ENCODE measurements around the gene SLC25A44. TPM values are rescaled to one million over a fixed set of nuclear protein-coding genes. Genes with fewer than 3 reads are reported as not detected.

The SLC25A44 gene
- total RNA-seq, result 15.2 and 17.6 TPM in 2 replicates

GRCh38 chr1:156193488-156194299, at the start of gene SLC25A44:
Gene SLC25A44 (plus strand): TSS chr1:156194104. CDS start chr1:156199848, 5,744 bp downstream.

DNA sequence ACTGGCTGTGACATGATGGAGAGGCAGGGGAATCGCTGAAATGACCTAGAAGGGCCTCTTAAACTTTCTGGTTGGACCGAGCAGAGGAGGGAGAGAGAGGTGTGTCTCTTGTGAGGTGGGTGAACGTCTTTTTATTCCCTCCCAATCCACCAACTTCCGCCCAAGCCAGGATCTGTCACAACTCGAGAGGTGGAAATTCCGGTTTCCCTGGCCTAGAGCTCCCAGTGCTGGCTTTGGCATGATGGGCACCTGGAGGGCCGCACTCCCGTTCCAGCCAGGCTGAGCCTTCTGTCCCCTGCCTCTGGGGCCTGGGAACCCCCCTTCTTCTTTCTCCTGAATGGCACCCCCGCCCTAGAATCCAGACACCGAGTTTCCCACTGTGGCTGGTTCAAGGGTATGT, 40.5 kb upstream of the SLC25A44 start, which contains the start of gene SEMA4A:
SEMA4A (plus strand) TSS at position 224 of the 400 bp plus-strand sequence. CDS start 994 bp downstream, outside the sequence.

DNA sequence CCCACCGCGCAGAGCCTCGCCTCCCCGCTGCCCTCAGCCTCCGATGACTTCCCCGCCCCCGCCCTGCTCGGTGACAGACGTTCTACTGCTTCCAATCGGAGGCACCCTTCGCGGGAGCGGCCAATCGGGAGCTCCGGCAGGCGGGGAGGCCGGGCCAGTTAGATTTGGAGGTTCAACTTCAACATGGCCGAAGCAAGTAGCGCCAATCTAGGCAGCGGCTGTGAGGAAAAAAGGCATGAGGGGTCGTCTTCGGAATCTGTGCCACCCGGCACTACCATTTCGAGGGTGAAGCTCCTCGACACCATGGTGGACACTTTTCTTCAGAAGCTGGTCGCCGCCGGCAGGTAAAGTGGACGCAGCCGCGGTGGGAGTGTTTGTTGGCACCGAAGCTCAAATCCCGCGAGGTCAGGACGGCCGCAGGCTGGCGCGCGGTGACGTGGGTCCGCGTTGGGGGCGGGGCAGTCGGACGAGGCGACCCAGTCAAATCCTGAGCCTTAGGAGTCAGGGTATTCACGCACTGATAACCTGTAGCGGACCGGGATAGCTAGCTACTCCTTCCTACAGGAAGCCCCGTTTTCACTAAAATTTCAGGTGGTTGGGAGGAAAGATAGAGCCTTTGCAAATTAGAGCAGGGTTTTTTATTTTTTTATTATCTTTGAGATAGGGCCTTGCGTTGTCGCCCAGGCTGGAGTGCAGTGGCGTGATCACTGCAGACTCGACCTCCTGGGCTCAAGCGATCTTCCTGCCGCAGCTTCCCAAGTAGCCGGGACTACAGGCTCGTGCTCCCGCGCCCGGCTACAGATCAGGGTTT, 19.1 kb downstream of the SLC25A44 start, which contains the start of gene PMF1:
PMF1 (plus strand) TSS at position 175 of the 811 bp plus-strand sequence; CDS start at position 184, 9 bp downstream.

DNA sequence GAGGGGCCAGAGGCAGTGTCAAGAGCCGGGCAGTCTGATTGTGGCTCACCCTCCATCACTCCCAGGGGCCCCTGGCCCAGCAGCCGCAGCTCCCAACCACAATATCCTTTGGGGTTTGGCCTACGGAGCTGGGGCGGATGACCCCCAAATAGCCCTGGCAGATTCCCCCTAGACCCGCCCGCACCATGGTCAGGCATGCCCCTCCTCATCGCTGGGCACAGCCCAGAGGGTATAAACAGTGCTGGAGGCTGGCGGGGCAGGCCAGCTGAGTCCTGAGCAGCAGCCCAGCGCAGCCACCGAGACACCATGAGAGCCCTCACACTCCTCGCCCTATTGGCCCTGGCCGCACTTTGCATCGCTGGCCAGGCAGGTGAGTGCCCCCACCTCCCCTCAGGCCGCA, 48.0 kb downstream of the SLC25A44 start, which contains the start of gene BGLAP:
BGLAP (plus strand) TSS at position 259 of the 400 bp plus-strand sequence; CDS start at position 307, 48 bp downstream.

DNA sequence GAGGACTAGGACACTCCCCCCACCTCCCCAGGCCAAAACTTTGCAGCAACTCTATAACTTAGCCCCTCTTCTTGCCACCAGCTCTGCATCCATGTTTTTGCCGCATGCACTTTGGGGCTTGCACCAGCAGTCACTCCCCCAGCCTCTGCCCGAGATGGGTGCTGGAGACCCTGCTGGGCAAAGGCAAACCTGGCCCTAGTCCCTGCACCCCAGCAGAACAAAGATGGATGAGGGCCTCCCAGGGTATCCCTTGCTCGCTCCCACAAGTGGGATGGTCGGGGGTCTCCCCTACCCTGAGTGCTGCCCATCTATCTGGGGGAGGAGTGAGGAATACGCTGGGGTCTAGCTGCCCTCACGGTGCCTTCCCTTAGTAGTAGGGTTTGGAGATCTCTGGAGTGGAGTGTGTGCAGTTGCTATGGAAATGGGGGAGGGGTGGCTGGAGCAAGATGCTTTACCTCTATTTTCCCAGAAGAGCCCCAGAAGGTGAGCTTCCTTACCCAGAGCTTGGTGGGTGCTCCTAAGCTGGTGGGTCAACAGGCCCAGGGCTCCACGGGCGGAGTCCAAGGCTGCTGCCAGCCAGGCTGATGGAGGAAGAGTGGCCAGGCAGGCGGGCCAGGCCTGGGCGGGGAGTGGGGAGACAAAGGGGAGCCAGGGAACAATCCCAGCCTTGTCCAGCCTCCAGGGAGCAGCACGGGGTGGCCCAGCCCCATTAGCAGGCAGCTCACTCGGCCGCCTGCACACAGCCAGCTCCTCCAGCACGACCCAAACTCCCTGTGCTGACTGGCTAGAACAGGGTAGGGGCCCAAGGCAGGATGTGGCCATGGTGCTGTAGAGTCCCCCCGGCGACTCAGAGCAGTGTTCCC, 53.8 kb downstream of the SLC25A44 start, which contains the start of gene PAQR6:
PAQR6 (minus strand) TSS at position 597 of the 863 bp plus-strand sequence. CDS start 1,325 bp downstream, outside the sequence.

Other genes with a start within 250 kb of the SLC25A44 start
- 57.4 and 79.0 TPM in 2 replicates for gene ARHGEF2, start 215.6 kb upstream of the SLC25A44 start, total RNA-seq
- 604 TPM in 2 replicates for gene SSR2, start 173.2 kb upstream of the SLC25A44 start, total RNA-seq
- gene UBQLN4, start 140.3 kb upstream of the SLC25A44 start, total RNA-seq, result 22.8 and 27.9 TPM in 2 replicates
- gene LAMTOR2, start 139.3 kb upstream of the SLC25A44 start, total RNA-seq, result 79.5 and 116 TPM in 2 replicates
- gene RAB25, start 132.9 kb upstream of the SLC25A44 start, total RNA-seq, result 0.89 and 1.3 TPM in 2 replicates
- gene MEX3A, start 111.6 kb upstream of the SLC25A44 start, total RNA-seq, result 15.6 and 23.7 TPM in 2 replicates
- 315 and 512 TPM in 2 replicates for gene LMNA, start 79.4 kb upstream of the SLC25A44 start, total RNA-seq
- gene SEMA4A, start 40.5 kb upstream of the SLC25A44 start, total RNA-seq, result 0.49 and 2.4 TPM in 2 replicates
- gene PMF1, start 18.9 kb downstream of the SLC25A44 start, total RNA-seq, result 70.9 and 77.5 TPM in 2 replicates
- 0.51 TPM in 1 of 2 replicates, not detected in the other for gene BGLAP, start 48.1 kb downstream of the SLC25A44 start, total RNA-seq
- 0.49 and 1.0 TPM in 2 replicates for gene PAQR6, start 54.0 kb downstream of the SLC25A44 start, total RNA-seq
- gene SMG5, start 88.7 kb downstream of the SLC25A44 start, total RNA-seq, result 54.9 and 59.6 TPM in 2 replicates
- gene TMEM79, start 90.2 kb downstream of the SLC25A44 start, total RNA-seq, result 1.8 and 2.0 TPM in 2 replicates
- 76.4 and 179 TPM in 2 replicates for gene GLMP, start 101.6 kb downstream of the SLC25A44 start, total RNA-seq
- not detected in 2 replicates for gene VHLL, start 105.2 kb downstream of the SLC25A44 start, total RNA-seq
- 315 and 547 TPM in 2 replicates for gene CCT3, start 144.2 kb downstream of the SLC25A44 start, total RNA-seq
- gene TSACC, start 144.4 kb downstream of the SLC25A44 start, total RNA-seq, result 0.76 TPM in 1 of 2 replicates, not detected in the other
- gene RHBG, start 175.1 kb downstream of the SLC25A44 start, total RNA-seq, result not detected in 2 replicates